GM13977 (cell line): Measurements from ENCODE around the gene KCNK3.

ENCODE experiments used
- DNase-seq: peaks from one replicate; pipeline ENCODE4 v3.0.0; 2012; ENCODE audit warnings: low spot score
- in situ Hi-C: fragments of 300-500 bp; cut with MboI; formaldehyde crosslinking; loops from one replicate; pipeline ENCODE4 v1.12.0; 2022; ENCODE audit warnings: low sequenced_read_pairs, low pct_unique_long_range_greater_than_20kb, mixed read lengths, inconsistent platforms; ENCODE audit not compliant: unreplicated experiment
- TF ChIP-seq, protein P1 (sequence below): IDR thresholded peaks from 2 replicates; pipeline ENCODE4 v1.5.1; 2012; ENCODE audit warnings: mild to moderate bottlenecking, control low read depth; ENCODE audit not compliant: insufficient read depth; ENCODE audit errors: extremely low read depth, missing control alignments

KCNK3 gene

DNA sequence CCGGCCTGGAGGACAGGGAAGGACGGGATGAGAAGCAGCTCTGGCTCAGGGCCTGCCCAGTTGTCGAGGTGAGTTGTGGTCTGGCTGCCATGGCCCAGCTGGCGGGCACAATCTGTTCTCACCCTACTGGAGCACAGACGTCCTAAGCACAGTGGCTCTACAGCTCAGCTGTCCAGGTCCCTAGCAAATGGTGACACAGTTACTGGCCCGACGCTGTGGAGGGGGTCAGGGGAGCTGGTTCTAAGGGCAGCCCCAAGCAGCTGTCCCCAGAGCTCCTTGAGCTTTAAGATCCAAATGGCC lies 32.9 kb downstream of the KCNK3 start:
- TF ChIP-seq, protein P1, sequence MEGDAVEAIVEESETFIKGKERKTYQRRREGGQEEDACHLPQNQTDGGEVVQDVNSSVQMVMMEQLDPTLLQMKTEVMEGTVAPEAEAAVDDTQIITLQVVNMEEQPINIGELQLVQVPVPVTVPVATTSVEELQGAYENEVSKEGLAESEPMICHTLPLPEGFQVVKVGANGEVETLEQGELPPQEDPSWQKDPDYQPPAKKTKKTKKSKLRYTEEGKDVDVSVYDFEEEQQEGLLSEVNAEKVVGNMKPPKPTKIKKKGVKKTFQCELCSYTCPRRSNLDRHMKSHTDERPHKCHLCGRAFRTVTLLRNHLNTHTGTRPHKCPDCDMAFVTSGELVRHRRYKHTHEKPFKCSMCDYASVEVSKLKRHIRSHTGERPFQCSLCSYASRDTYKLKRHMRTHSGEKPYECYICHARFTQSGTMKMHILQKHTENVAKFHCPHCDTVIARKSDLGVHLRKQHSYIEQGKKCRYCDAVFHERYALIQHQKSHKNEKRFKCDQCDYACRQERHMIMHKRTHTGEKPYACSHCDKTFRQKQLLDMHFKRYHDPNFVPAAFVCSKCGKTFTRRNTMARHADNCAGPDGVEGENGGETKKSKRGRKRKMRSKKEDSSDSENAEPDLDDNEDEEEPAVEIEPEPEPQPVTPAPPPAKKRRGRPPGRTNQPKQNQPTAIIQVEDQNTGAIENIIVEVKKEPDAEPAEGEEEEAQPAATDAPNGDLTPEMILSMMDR = no peak
- in situ Hi-C loops = no loop called here
- no peak for DNase-seq

DNA sequence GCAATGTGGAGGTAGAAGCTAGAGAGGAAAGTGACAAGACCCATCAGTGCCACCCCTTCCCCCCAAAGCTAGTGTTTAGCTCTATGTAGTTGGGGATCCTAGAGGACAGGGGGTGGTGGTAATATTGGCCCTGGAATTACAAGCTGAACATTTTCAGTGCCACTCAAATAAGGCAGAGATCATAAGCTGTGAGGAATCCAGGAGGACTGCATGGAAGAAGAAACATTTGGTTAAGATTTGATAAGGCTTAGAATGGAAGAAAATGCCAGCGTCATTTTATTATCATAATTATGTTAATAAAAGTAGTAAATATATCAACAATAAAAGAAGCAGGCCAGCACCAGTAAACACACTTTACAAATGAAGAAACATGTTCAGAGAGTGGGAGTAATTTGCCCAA lies 33.7 kb downstream of the KCNK3 start:
- in situ Hi-C loops = no loop called here
- DNase-seq = no peak
- TF ChIP-seq, protein P1 = no peak

DNA sequence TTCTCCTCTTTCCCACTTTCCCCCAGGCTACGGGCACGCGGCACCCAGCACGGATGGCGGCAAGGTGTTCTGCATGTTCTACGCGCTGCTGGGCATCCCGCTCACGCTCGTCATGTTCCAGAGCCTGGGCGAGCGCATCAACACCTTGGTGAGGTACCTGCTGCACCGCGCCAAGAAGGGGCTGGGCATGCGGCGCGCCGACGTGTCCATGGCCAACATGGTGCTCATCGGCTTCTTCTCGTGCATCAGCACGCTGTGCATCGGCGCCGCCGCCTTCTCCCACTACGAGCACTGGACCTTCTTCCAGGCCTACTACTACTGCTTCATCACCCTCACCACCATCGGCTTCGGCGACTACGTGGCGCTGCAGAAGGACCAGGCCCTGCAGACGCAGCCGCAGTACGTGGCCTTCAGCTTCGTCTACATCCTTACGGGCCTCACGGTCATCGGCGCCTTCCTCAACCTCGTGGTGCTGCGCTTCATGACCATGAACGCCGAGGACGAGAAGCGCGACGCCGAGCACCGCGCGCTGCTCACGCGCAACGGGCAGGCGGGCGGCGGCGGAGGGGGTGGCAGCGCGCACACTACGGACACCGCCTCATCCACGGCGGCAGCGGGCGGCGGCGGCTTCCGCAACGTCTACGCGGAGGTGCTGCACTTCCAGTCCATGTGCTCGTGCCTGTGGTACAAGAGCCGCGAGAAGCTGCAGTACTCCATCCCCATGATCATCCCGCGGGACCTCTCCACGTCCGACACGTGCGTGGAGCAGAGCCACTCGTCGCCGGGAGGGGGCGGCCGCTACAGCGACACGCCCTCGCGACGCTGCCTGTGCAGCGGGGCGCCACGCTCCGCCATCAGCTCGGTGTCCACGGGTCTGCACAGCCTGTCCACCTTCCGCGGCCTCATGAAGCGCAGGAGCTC lies 35.4 kb downstream of the KCNK3 start:
- in situ Hi-C loops = no loop called here
- DNase-seq = no peak
- TF ChIP-seq, protein P1 = no peak

DNA sequence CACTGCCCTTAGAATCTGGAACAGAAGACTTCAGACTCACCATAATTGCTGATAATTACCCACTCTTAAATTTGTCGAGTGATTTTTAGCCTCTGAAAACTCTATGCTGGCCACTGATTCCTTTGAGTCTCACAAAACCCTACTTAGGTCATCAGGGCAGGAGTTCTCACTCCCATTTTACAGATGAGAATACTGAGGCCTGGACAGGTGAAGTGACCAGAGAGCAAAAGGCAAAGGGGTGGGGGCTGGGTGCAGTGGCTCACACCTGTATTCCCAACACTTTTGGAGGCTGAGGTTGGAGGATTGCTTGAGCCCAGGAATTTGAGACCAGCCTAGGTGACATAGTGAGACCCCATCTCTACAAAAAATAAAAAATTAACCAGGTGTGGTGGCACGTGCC lies 36.8 kb downstream of the KCNK3 start:
- TF ChIP-seq, protein P1 = no peak
- no peak for DNase-seq
- in situ Hi-C loops = no loop called here

DNA sequence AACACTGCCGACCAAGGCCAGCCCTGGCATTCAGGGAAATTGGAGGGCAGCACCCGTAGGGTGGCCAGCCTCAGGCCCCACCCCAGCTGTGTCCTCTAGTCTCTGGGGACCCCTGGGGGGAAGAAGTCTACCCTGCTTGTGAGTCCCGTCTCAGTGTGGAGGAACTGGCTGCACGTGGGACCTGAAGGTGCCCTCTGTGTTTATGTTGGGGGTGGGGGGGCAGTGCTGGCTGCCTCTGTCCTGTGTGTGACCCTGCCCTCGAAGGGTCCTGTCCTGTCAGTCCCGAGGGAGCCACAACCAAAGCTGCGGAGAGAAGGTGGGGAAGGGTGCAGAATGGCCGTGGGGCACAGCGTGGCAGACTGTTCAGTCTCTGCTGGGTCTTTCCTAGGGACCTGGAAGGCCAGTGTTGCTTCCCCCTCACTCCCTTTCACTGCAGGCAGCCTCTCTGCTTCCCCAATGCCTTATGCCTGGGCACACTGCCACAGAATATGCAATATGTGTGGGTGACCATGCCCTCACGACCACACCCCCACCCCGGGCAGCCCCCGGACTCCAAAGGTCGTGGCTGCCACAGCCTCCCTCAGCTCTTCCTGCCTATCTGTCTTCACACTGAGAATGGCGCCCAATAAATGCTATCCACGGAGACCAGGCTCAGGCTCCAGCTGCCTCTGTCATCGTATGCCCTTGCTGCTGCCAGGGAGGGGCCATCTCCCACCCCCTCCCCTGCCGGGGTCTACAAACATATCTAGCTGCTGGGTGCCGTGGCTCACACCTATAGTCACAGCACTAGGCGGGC lies 38.2 kb downstream of the KCNK3 start:
- TF ChIP-seq, protein P1 = no peak
- in situ Hi-C loops = no loop called here
- DNase-seq = no peak

DNA sequence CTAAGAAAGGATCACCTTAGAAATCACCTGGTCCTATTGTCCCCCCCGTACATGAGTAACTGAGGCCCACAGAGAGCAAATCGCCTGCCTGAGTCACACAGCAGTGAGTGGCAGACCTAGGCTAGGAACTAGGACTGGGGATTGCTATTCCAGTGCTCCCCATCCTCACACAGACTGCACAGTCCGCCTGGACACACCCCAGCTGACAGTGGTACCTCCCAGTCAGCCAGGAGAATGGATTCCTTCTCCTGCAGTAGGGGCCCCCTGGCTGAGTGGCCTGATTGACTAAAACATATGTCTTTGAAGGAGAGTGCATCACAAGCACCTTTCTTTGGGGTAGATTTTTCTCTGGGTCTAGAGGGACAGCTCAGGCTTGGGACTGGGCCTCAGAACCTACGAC lies 39.2 kb downstream of the KCNK3 start:
- TF ChIP-seq, protein P1 = no peak
- DNase-seq = no peak
- in situ Hi-C loops = no loop called here
